LNCaP clone FGC (cell line): ENCODE data around the gene SNRNP48.

Experiments
- DNase-seq: peaks from one replicate; pipeline ENCODE4 v3.0.0-alpha.2; 2011; ENCODE audit warnings: low read depth
- H3K4me3 ChIP-seq: 2 replicates; pipeline ENCODE4 v1.5.1; 2011; ENCODE audit warnings: mild to moderate bottlenecking, low read depth, low read length, control low read depth
- CTCF ChIP-seq: IDR thresholded peaks from 2 replicates; pipeline ENCODE4 v1.5.1; 2012; ENCODE audit warnings: mild to moderate bottlenecking; ENCODE audit not compliant: control insufficient read depth, insufficient read depth; ENCODE audit errors: extremely low read depth

SNRNP48 gene

GRCh38 chr6:7550433-7550801 lies 39.6 kb upstream of the SNRNP48 start:
- H3K4me3 ChIP-seq: no peak overlapping the region
- no peak for DNase-seq
- TF ChIP-seq CTCF: no peak

- TF ChIP-seq CTCF: no peak
- DNase-seq: no peak
- no peak overlapping the region for H3K4me3 ChIP-seq
These were observed 35.3 kb upstream of the SNRNP48 start for GRCh38 chr6:7554533-7555275.

GRCh38 chr6:7555671-7556070 lies 34.3 kb upstream of the SNRNP48 start:
- TF ChIP-seq CTCF: no peak

GRCh38 chr6:7556394-7557106 lies 33.4 kb upstream of the SNRNP48 start:
- no peak for TF ChIP-seq CTCF
- no peak for DNase-seq
- H3K4me3 ChIP-seq: no peak overlapping the region

More at GRCh38 chr6:7555671-7556070, 34.3 kb upstream of the SNRNP48 start:
- no peak overlapping the region for H3K4me3 ChIP-seq
- DNase-seq: no peak

GRCh38 chr6:7557652-7558051 lies 32.3 kb upstream of the SNRNP48 start:
- no peak for TF ChIP-seq CTCF
- DNase-seq: peak; percentile 69

GRCh38 chr6:7558781-7559180 lies 31.2 kb upstream of the SNRNP48 start:
- no peak overlapping the region for H3K4me3 ChIP-seq
- no peak for DNase-seq
- TF ChIP-seq CTCF: no peak

More at GRCh38 chr6:7557652-7558051, 32.3 kb upstream of the SNRNP48 start:
- no peak overlapping the region for H3K4me3 ChIP-seq
